Measurements from ENCODE around the gene MS4A4A. TPM values are rescaled to one million over a fixed set of nuclear protein-coding genes. Genes with fewer than 3 reads are reported as not detected.

The MS4A4A gene
- total RNA-seq, 1 donor = not detected

- peak; percentile 36 for DNase-seq (ENCODE audit: low read depth)
- H3K4me3 ChIP-seq (ENCODE audit: low read depth, low read length) = no peak overlapping the region
- TF ChIP-seq, protein P1, sequence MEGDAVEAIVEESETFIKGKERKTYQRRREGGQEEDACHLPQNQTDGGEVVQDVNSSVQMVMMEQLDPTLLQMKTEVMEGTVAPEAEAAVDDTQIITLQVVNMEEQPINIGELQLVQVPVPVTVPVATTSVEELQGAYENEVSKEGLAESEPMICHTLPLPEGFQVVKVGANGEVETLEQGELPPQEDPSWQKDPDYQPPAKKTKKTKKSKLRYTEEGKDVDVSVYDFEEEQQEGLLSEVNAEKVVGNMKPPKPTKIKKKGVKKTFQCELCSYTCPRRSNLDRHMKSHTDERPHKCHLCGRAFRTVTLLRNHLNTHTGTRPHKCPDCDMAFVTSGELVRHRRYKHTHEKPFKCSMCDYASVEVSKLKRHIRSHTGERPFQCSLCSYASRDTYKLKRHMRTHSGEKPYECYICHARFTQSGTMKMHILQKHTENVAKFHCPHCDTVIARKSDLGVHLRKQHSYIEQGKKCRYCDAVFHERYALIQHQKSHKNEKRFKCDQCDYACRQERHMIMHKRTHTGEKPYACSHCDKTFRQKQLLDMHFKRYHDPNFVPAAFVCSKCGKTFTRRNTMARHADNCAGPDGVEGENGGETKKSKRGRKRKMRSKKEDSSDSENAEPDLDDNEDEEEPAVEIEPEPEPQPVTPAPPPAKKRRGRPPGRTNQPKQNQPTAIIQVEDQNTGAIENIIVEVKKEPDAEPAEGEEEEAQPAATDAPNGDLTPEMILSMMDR (IDR thresholded peaks at IDR 0.05; ENCODE audit: insufficient read depth, low read depth, low read length) = peak; percentile 76
Measured at GRCh38 chr11:60334005-60334620, 53.6 kb downstream of the MS4A4A start.

- TF ChIP-seq, protein P1 (IDR thresholded peaks at IDR 0.05; ENCODE audit: insufficient read depth, low read depth, low read length) = no peak
- no peak for DNase-seq (ENCODE audit: low read depth)
- H3K4me3 ChIP-seq (ENCODE audit: low read depth, low read length) = no peak overlapping the region
Measured at GRCh38 chr11:60336767-60337391, 56.4 kb downstream of the MS4A4A start.

DNA sequence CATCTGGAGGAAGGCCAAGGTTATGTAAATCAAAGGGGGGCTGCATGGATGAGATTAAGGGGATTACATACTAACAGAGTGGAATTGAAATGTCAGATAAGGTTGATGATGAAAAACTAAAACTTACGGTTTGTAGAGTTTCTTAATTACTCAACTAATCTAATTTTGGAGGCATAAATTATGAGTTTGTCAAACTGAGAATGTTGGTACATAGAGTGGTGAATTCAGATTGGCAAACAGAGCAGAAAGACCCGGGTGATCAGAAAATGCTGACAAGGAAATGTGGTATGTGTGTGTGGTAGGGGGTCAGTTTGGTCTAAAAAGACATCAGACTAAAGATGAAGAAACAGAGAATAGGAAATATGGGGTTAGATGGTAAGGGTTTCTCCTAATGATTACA lies 57.6 kb downstream of the MS4A4A start:
- DNase-seq (ENCODE audit: low read depth) = no peak
- TF ChIP-seq, protein P1 (IDR thresholded peaks at IDR 0.05; ENCODE audit: insufficient read depth, low read depth, low read length) = no peak
- H3K4me3 ChIP-seq (ENCODE audit: low read depth, low read length) = no peak overlapping the region

DNA sequence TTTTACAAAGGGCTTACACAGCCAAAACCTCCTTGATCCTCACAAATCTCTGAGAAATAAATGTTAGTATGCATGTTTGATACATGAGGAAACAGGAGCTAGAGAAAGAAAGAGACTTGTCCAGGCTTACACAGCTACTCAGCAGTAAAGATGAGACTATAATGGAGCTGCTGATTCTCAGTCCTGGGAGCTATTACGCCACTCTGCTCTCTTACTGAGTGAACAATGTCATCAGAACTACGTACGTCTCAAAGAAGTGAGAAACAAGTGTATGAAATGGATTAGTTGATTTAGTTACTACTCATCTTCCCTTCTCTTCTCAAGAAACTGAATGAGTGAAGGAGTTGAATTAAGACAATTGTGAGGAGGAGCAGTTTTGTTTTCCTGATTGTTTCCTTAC lies 58.9 kb downstream of the MS4A4A start:
- no peak for DNase-seq (ENCODE audit: low read depth)
- no peak overlapping the region for H3K4me3 ChIP-seq (ENCODE audit: low read depth, low read length)
- TF ChIP-seq, protein P1 (IDR thresholded peaks at IDR 0.05; ENCODE audit: insufficient read depth, low read depth, low read length) = no peak

- no peak for DNase-seq (ENCODE audit: low read depth)
- H3K4me3 ChIP-seq (ENCODE audit: low read depth, low read length) = no peak overlapping the region
- TF ChIP-seq, protein P1 (IDR thresholded peaks at IDR 0.05; ENCODE audit: insufficient read depth, low read depth, low read length) = peak; percentile 45
Measured at GRCh38 chr11:60343094-60343704, 62.7 kb downstream of the MS4A4A start.

DNA sequence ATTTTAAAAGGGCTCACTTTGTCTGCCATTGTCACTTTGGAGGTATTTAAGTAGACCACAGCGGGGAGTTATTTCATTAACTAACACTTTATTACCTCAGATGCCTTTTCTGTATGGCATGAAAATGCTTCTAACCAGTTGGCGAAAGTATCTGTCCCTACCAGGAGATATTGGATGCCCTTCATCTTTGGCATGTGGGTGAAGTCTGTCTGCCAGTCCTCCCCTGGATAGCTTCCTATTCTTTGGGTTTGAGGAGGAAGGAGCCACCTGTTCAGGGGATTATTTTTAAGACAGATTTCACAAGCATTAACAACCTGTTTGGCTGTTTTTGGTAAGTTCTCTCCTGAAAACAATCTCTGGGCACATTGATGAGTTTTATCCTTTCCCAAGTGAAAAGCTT lies 63.7 kb downstream of the MS4A4A start:
- no peak overlapping the region for H3K4me3 ChIP-seq (ENCODE audit: low read depth, low read length)
- DNase-seq (ENCODE audit: low read depth) = no peak
- TF ChIP-seq, protein P1 (IDR thresholded peaks at IDR 0.05; ENCODE audit: insufficient read depth, low read depth, low read length) = no peak
